GM12878 (cell line): ENCODE measurements around the gene CALML5.

Experiments
- BRCA1 ChIP-seq: IDR thresholded peaks from 2 replicates; pipeline ENCODE4 v1.6.1; 2011; ENCODE audit warnings: low read depth, low read length, improper control_type of control experiment
- HCFC1 ChIP-seq: fragments of 150-350 bp; IDR thresholded peaks from 2 replicates; pipeline ENCODE4 v1.6.1; 2014; ENCODE audit warnings: low read length
- NFYB ChIP-seq: IDR thresholded peaks from 2 replicates; pipeline ENCODE4 v1.6.1; 2011; ENCODE audit warnings: low read depth, mild to moderate bottlenecking, low read length, improper control_type of control experiment, moderate library complexity; ENCODE audit not compliant: insufficient read depth
- NR2F1 ChIP-seq: fragments of 450-650 bp; conservative IDR thresholded peaks from 2 replicates; pipeline ENCODE4 v1.6.1; 2017; ENCODE audit warnings: mild to moderate bottlenecking
- POLR2A ChIP-seq: IDR thresholded peaks from 2 replicates; pipeline ENCODE4 v1.6.1; 2011; ENCODE audit warnings: low read depth, mild to moderate bottlenecking, low read length
- TF ChIP-seq, protein P1 (sequence below), 3 experiments: IDR thresholded peaks in 2 of 3; conservative IDR thresholded peaks in 1 of 3; 2 replicates each; pipeline ENCODE4 v1.5.1; 2011; ENCODE audit warnings: low read depth in 3 of 3, low read length in 3 of 3, mild to moderate bottlenecking in 3 of 3, control low read depth in 2 of 3, moderate library complexity in 2 of 3, inconsistent platforms in 1 of 3, mixed read lengths in 1 of 3; ENCODE audit not compliant: control insufficient read depth in 2 of 3, insufficient read depth in 1 of 3; ENCODE audit errors: extremely low read depth in 1 of 3

DNA sequence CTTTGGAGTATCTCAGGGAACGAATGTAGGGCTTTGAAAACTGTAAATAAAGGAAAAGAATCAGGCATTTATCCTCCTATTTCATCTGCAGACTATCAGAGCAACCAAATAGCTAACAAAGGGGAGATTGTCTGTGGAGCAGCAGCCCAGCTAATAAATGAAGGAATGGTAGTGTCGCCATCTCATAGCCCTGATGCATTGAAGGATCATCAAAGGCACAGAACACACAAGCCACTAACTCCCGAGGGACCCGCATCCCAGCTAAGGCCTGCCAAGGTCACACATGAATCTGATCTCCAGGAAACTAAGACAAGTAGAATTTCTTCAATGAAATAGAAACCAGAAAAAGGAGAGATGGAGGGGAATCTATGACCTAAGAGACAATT lies 38.2 kb downstream of the CALML5 start:
- TF ChIP-seq BRCA1: no peak
- no peak for TF ChIP-seq NFYB
- no peak for TF ChIP-seq HCFC1
- no peak for TF ChIP-seq NR2F1
- no peak for TF ChIP-seq POLR2A
- TF ChIP-seq, protein P1, sequence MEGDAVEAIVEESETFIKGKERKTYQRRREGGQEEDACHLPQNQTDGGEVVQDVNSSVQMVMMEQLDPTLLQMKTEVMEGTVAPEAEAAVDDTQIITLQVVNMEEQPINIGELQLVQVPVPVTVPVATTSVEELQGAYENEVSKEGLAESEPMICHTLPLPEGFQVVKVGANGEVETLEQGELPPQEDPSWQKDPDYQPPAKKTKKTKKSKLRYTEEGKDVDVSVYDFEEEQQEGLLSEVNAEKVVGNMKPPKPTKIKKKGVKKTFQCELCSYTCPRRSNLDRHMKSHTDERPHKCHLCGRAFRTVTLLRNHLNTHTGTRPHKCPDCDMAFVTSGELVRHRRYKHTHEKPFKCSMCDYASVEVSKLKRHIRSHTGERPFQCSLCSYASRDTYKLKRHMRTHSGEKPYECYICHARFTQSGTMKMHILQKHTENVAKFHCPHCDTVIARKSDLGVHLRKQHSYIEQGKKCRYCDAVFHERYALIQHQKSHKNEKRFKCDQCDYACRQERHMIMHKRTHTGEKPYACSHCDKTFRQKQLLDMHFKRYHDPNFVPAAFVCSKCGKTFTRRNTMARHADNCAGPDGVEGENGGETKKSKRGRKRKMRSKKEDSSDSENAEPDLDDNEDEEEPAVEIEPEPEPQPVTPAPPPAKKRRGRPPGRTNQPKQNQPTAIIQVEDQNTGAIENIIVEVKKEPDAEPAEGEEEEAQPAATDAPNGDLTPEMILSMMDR (IDR thresholded peaks at IDR 0.05 in 2 of 3, conservative IDR thresholded peaks at IDR 0.05 in 1 of 3; ENCODE audit: control insufficient read depth in 2 of 3, extremely low read depth in 1 of 3, insufficient read depth in 1 of 3, low read depth in 3 of 3, low read length in 3 of 3): no peak
